CD4-positive, alpha-beta T cell treated with Interleukin-6 for 4 hours (primary cell): Measurements from ENCODE around the gene TCAF2.
"Not testable (repeated sequence)": the region's sequence is repeated elsewhere in the genome, so short reads cannot be mapped to it uniquely, and the experiment has no call there.

Source experiments
- DNase-seq: peaks from one replicate; pipeline ENCODE4 v3.0.0-alpha.2; 2020; ENCODE audit warnings: mixed read lengths

The TCAF2 gene

GRCh38 chr7:143620646-143621045 is at the start of gene TCAF2:
TSS of gene TCAF2 (plus strand) at chr7:143620974.
- not testable (repeated sequence) for DNase-seq

GRCh38 chr7:143571501-143571900 is 49.3 kb upstream of the TCAF2 start, which contains the start of gene CTAGE15:
TSS of gene CTAGE15 (plus strand) at chr7:143571801. CDS start at chr7:143571818, 17 bp downstream.
- DNase-seq, result not testable (repeated sequence)

GRCh38 chr7:143588183-143588582 is 32.6 kb upstream of the TCAF2 start:
- not testable (repeated sequence) for DNase-seq

GRCh38 chr7:143589897-143590296 is 30.9 kb upstream of the TCAF2 start:
- not testable (repeated sequence) for DNase-seq

GRCh38 chr7:143598086-143598485 is 22.7 kb upstream of the TCAF2 start:
- DNase-seq, result not testable (repeated sequence)

- DNase-seq, result not testable (repeated sequence)
Observed at GRCh38 chr7:143603549-143603948, 17.2 kb upstream of the TCAF2 start.

GRCh38 chr7:143606088-143606487 is 14.7 kb upstream of the TCAF2 start:
- not testable (repeated sequence) for DNase-seq

GRCh38 chr7:143615545-143615944 is 5.2 kb upstream of the TCAF2 start:
- not testable (repeated sequence) for DNase-seq

- not testable (repeated sequence) for DNase-seq
Observed at GRCh38 chr7:143617204-143617603, 3.6 kb upstream of the TCAF2 start.

GRCh38 chr7:143620058-143620457 is 716 bp upstream of the TCAF2 start:
- not testable (repeated sequence) for DNase-seq

- not testable (repeated sequence) for DNase-seq
Observed at GRCh38 chr7:143621175-143621574, 401 bp downstream of the TCAF2 start.

- not testable (repeated sequence) for DNase-seq
Observed at GRCh38 chr7:143622130-143622529, 1.4 kb downstream of the TCAF2 start.

GRCh38 chr7:143630653-143631052 is 9.9 kb downstream of the TCAF2 start:
- DNase-seq, result not testable (repeated sequence)

GRCh38 chr7:143632506-143632905 is 11.7 kb downstream of the TCAF2 start:
- DNase-seq, result not testable (repeated sequence)

- DNase-seq, result not testable (repeated sequence)
Observed at GRCh38 chr7:143633013-143633618, 12.3 kb downstream of the TCAF2 start.

- DNase-seq, result not testable (repeated sequence)
Observed at GRCh38 chr7:143635364-143636240, 14.8 kb downstream of the TCAF2 start.

- DNase-seq, result not testable (repeated sequence)
Observed at GRCh38 chr7:143639372-143639771, 18.6 kb downstream of the TCAF2 start.

- not testable (repeated sequence) for DNase-seq
Observed at GRCh38 chr7:143640528-143641189, 19.9 kb downstream of the TCAF2 start.

- DNase-seq, result not testable (repeated sequence)
Observed at GRCh38 chr7:143646598-143646997, 25.8 kb downstream of the TCAF2 start.

- DNase-seq, result not testable (repeated sequence)
Observed at GRCh38 chr7:143649902-143650301, 29.1 kb downstream of the TCAF2 start.

GRCh38 chr7:143650447-143650846 is 29.7 kb downstream of the TCAF2 start:
- DNase-seq, result not testable (repeated sequence)
